GM12878 (cell line): Measurements from ENCODE around the gene MSX2. TPM values are rescaled to one million over a fixed set of nuclear protein-coding genes. Genes with fewer than 3 reads are reported as not detected.

Source experiments
- ATAC-seq: fragments of 200-7000 bp; cut with Tn5 transposase; 3 replicates; pipeline ENCODE4 v1.9.1; 2020; ENCODE audit warnings: mild to moderate bottlenecking, moderate library complexity
- BruUV-seq: library from RNA; stranded (reverse); fragments of 400-500 nt; replicated peaks from 2 replicates; lab custom pipeline; 2021; lab: Mats Ljungman, UMichigan
- CTCF ChIA-PET: fragments of 300-600 bp; sonication (Branson Sonifier 250); formaldehyde crosslinking; extraction: SDS; loops from one replicate; lab custom pipeline; 2021; ENCODE audit warnings: inconsistent platforms; lab: Yijun Ruan, JAX
- POLR2A ChIA-PET: fragments of 350-600 bp; formaldehyde crosslinking; extraction: SDS; loops from one replicate; lab custom pipeline; 2021; ENCODE audit warnings: inconsistent platforms; lab: Charles Lee
- RAD21 ChIA-PET: fragments of 300-600 bp; sonication (Branson Sonifier 250); formaldehyde crosslinking; loops from one replicate; lab custom pipeline; 2023; ENCODE audit warnings: antibody characterized with exemption; ENCODE audit not compliant: unreplicated experiment; lab: Charles Lee
- SMC1A ChIA-PET: fragments of 300-600 bp; sonication (Branson Sonifier 250); formaldehyde crosslinking; loops from one replicate; lab custom pipeline; 2023; ENCODE audit not compliant: unreplicated experiment, uncharacterized antibody; lab: Charles Lee
- DNase-seq: peaks from one replicate; pipeline ENCODE4 v3.0.0-alpha.2; 2011; ENCODE audit warnings: low read depth, low spot score
- FAIRE-seq: peaks from 3 replicates; lab custom pipeline; 2011; peaks lifted over from hg19 to GRCh38; lab: Jason Lieb, UNC
- H2AFZ ChIP-seq: 2 replicates; pipeline ENCODE4 v1.6.0; 2011; ENCODE audit warnings: low read depth, low read length, control low read depth; ENCODE audit not compliant: control insufficient read depth
- H3K27ac ChIP-seq: 2 replicates; pipeline ENCODE4 v1.5.1; 2011; ENCODE audit warnings: control low read depth; ENCODE audit not compliant: control insufficient read depth, insufficient read depth
- H3K27me3 ChIP-seq, 2 experiments: replicated peaks in 1 of 2; 2 replicates each; pipeline versions ENCODE4 v1.6.0 to v1.6.1; 2011; ENCODE audit warnings: low read length in 1 of 2; ENCODE audit not compliant: control insufficient read depth in 2 of 2, insufficient read depth in 2 of 2
- H3K36me3 ChIP-seq, 2 experiments: 2 replicates each; pipeline ENCODE4 v1.5.1; 2011; ENCODE audit warnings: low read length in 1 of 2; ENCODE audit not compliant: control insufficient read depth in 2 of 2, insufficient read depth in 2 of 2
- H3K4me1 ChIP-seq: 2 replicates; pipeline ENCODE4 v1.6.1; 2011; ENCODE audit warnings: mild to moderate bottlenecking, low read length, moderate library complexity, mixed read lengths; ENCODE audit not compliant: control insufficient read depth, insufficient read depth
- H3K4me2 ChIP-seq: 2 replicates; pipeline ENCODE4 v1.6.0; 2011; ENCODE audit warnings: control low read depth; ENCODE audit not compliant: control insufficient read depth, insufficient read depth
- H3K4me3 ChIP-seq: fragments of 200-600 bp; sonication (generic); 2 replicates; pipeline ENCODE4 v1.5.1; 2016
- H3K79me2 ChIP-seq: 2 replicates; pipeline ENCODE4 v1.6.0; 2011; ENCODE audit warnings: low read length; ENCODE audit not compliant: control insufficient read depth, insufficient read depth
- H3K9ac ChIP-seq: 2 replicates; pipeline ENCODE4 v1.8.0; 2011; ENCODE audit warnings: low read length, control low read depth, mixed read lengths; ENCODE audit not compliant: control insufficient read depth, insufficient read depth
- H3K9me3 ChIP-seq: replicated peaks from 3 replicates; pipeline ENCODE4 v1.5.1; 2011; ENCODE audit warnings: mild to moderate bottlenecking, low read length; ENCODE audit not compliant: control insufficient read depth, insufficient read depth
- H4K20me1 ChIP-seq: 2 replicates; pipeline ENCODE4 v1.6.0; 2011; ENCODE audit not compliant: control insufficient read depth, insufficient read depth
- EED ChIP-seq: sonication (generic); IDR thresholded peaks from 2 replicates; pipeline ENCODE4 v1.6.1; 2016; ENCODE audit warnings: antibody characterized with exemption, low read depth
- EGR1 ChIP-seq, 2 experiments: IDR thresholded peaks; 1 replicate in 1 of 2; 2 replicates in 1 of 2; pipeline ENCODE4 v1.6.1; 2011 to 2012; ENCODE audit warnings: low read depth in 2 of 2, low read length in 2 of 2, borderline replicate concordance in 1 of 2, mild to moderate bottlenecking in 1 of 2, moderate library complexity in 1 of 2
- GATAD2B ChIP-seq: fragments of 450-650 bp; conservative IDR thresholded peaks from 2 replicates; pipeline ENCODE4 v1.6.1; 2017; ENCODE audit warnings: low read depth, mild to moderate bottlenecking, moderate library complexity
- IRF4 ChIP-seq: IDR thresholded peaks from 2 replicates; pipeline ENCODE4 v1.6.1; 2011; ENCODE audit warnings: low read depth, low read length
- LARP7 ChIP-seq: fragments of 450-650 bp; IDR thresholded peaks from 2 replicates; pipeline ENCODE4 v1.6.1; 2017; ENCODE audit warnings: mild to moderate bottlenecking
- MXI1 ChIP-seq: fragments of 150-350 bp; IDR thresholded peaks from 2 replicates; pipeline ENCODE4 v1.6.1; 2011; ENCODE audit warnings: low read depth, mild to moderate bottlenecking, inconsistent platforms, low read length, improper control_type of control experiment
- NBN ChIP-seq: fragments of 450-650 bp; IDR thresholded peaks from 2 replicates; pipeline ENCODE4 v1.6.1; 2016
- NFYA ChIP-seq: IDR thresholded peaks from 2 replicates; pipeline ENCODE4 v1.6.1; 2011; ENCODE audit warnings: low read depth, mild to moderate bottlenecking, low read length, improper control_type of control experiment, borderline replicate concordance
- NR2C2 ChIP-seq: IDR thresholded peaks from 2 replicates; pipeline ENCODE4 v1.6.1; 2011; ENCODE audit warnings: borderline replicate concordance, low read depth; ENCODE audit not compliant: control insufficient read depth, insufficient read length
- POLR2AphosphoS2 ChIP-seq: IDR thresholded peaks from 2 replicates; pipeline ENCODE4 v1.6.1; 2011; ENCODE audit warnings: low read depth, mild to moderate bottlenecking, low read length, improper control_type of control experiment, moderate library complexity
- RELA ChIP-seq: fragments of 450-650 bp; IDR thresholded peaks from 2 replicates; pipeline ENCODE4 v1.8.0; 2014; ENCODE audit warnings: borderline replicate concordance; ENCODE audit not compliant: partially characterized antibody
- SIN3A ChIP-seq: IDR thresholded peaks from 2 replicates; pipeline ENCODE4 v1.6.1; 2012; ENCODE audit warnings: low read depth, low read length, improper control_type of control experiment
- SMAD1 ChIP-seq: fragments of 450-650 bp; IDR thresholded peaks from 2 replicates; pipeline ENCODE4 v1.6.1; 2018; ENCODE audit warnings: mild to moderate bottlenecking, low read depth; ENCODE audit not compliant: partially characterized antibody
- SMAD5 ChIP-seq: IDR thresholded peaks from 2 replicates; pipeline ENCODE4 v1.6.1; 2016; ENCODE audit warnings: antibody characterized with exemption, low read depth
- SRF ChIP-seq, 2 experiments: IDR thresholded peaks; 2 replicates each; pipeline ENCODE4 v1.6.1; 2011; ENCODE audit warnings: low read depth in 2 of 2, low read length in 2 of 2, mild to moderate bottlenecking in 1 of 2, moderate library complexity in 1 of 2
- WGBS: methylation state at CpG from one replicate; pipeline ENCODE4 v1.1.6; 2016; ENCODE audit warnings: low lambda C conversion rate; ENCODE audit not compliant: insufficient replicate concordance, insufficient coverage; ENCODE audit errors: missing lambda C conversion rate; 5-methylcytosine and 5-hydroxymethylcytosine counted together
- in situ Hi-C: fragments of 300-500 bp; cut with MboI; formaldehyde crosslinking; loops from 9 replicates; pipeline ENCODE4 v1.14.3; 2018; ENCODE audit warnings: mixed read lengths
- intact Hi-C: fragments of 100-400 bp; cut with micrococcal nuclease; formaldehyde crosslinking; loops from one replicate; pipeline ENCODE4 v1.14.2; 2022; ENCODE audit not compliant: unreplicated experiment
- polyA plus RNA-seq, 11 experiments: library from polyadenylated mRNA; depleted of rRNA in 4 of 11; unstranded in 6 of 11; stranded (reverse) in 5 of 11; fragments of >200 nt; fragmentation: Nextera tagmentation in 4 of 11; fragmentation: Illumina TruSeq in 1 of 11; extraction: Ambion mirVana in 4 of 11; extraction: Trizol in 1 of 11; gene quantifications; 1 replicate in 1 of 11; 2 replicates in 10 of 11; pipeline versions ENCODE4 v1.2.1 to v1.2.3, GENCODE V29; 2011 to 2016; ENCODE audit warnings: inconsistent platforms in 2 of 11, missing spikeins in 2 of 11, low read depth in 1 of 11
- total RNA-seq, 4 experiments: library from RNA; depleted of rRNA in 3 of 4; stranded (reverse); fragments of >200 nt in 3 of 4; fragmentation: Illumina TruSeq in 1 of 4; extraction: Trizol in 1 of 4; gene quantifications; 2 replicates each; pipeline versions ENCODE4 v1.2.1 to v1.2.3, GENCODE V29; 2013 to 2021
- TF ChIP-seq, protein P1 (sequence below): IDR thresholded peaks from 2 replicates; pipeline ENCODE4 v1.6.1; 2011; ENCODE audit warnings: borderline replicate concordance, low read depth, mild to moderate bottlenecking, moderate library complexity, mixed read lengths, low read length; ENCODE audit not compliant: insufficient read depth; ENCODE audit errors: extremely low read length

The MSX2 gene
- total and polyA plus RNA-seq, 10 of the 15 experiments (the other 5 are each of a cell fraction or from before 2014, with no cell fraction given), result not detected

DNA sequence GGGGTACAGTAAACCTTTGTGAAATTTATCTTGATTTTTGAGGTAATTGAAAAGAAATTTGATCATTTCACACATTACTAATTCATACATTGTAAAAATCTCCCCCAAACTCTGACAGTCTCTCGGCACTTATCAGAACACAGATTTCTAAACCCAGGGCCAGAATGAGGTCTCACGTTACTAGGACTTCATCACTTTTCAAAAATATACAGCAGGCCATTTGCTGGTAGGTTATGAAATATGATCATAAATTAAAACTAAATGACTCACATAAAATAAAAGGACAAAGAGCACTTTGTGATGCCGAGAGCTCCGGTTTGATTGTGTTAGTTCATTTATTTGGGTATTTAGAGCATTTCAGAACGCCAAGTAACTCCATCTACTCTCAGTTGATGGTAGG, 17.0 kb downstream of the MSX2 start:
- POLR2A ChIA-PET, result interaction anchor here (0.6 kb wide), 1 partner anchor 94 kb away, joined by 4 read pairs; no protein-coding TSS in a partner anchor
- WGBS, result 30% methylated on average over 5 of the region's 5 CpGs
- H3K4me3 ChIP-seq, result no peak overlapping the region
- no peak for ATAC-seq
- SMC1A ChIA-PET, result no interaction called here
- H3K27ac ChIP-seq, result no peak overlapping the region
- H4K20me1 ChIP-seq, result no peaks in the 10 kb centered on the region
- no peaks in the 10 kb centered on the region for H3K27me3 ChIP-seq
- no peak for TF ChIP-seq LARP7
- no peak for TF ChIP-seq RELA
- no peak for TF ChIP-seq EED
- no peak for TF ChIP-seq SMAD1
- no peak for TF ChIP-seq NR2C2
- no peak for TF ChIP-seq SMAD5
- TF ChIP-seq, protein P1, sequence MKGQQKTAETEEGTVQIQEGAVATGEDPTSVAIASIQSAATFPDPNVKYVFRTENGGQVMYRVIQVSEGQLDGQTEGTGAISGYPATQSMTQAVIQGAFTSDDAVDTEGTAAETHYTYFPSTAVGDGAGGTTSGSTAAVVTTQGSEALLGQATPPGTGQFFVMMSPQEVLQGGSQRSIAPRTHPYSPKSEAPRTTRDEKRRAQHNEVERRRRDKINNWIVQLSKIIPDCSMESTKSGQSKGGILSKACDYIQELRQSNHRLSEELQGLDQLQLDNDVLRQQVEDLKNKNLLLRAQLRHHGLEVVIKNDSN, result no peak
- no peak for TF ChIP-seq SRF (IDR thresholded peaks at IDR 0.05; ENCODE audit: low read depth in 2 of 2, low read length in 2 of 2)
- no peak for TF ChIP-seq GATAD2B
- no peak for TF ChIP-seq POLR2AphosphoS2
- no peak for TF ChIP-seq SIN3A
- TF ChIP-seq NBN, result no peak
- TF ChIP-seq MXI1, result no peak
- TF ChIP-seq IRF4, result no peak
- TF ChIP-seq NFYA, result no peak
- no peak for TF ChIP-seq EGR1 (IDR thresholded peaks at IDR 0.05; ENCODE audit: borderline replicate concordance in 1 of 2, low read depth in 2 of 2, low read length in 2 of 2)
- no peaks in the 10 kb centered on the region for H3K79me2 ChIP-seq
- H3K4me2 ChIP-seq, result no peak overlapping the region
- CTCF ChIA-PET, result no interaction called here
- H3K9me3 ChIP-seq, result no peaks in the 10 kb centered on the region
- FAIRE-seq, result no peak
- intact Hi-C loops, result no loop called here
- H3K9ac ChIP-seq, result no peak overlapping the region
- no peak overlapping the region for H2AFZ ChIP-seq
- in situ Hi-C loops, result no loop called here
- BruUV-seq, result no TSS peak
- no peaks in the 10 kb centered on the region for H3K4me1 ChIP-seq
- RAD21 ChIA-PET, result no interaction called here
- no peak for DNase-seq
- H3K36me3 ChIP-seq, result no peaks in the 10 kb centered on the region
